Prostate gland (tissue), 2 donors: Measurements from ENCODE around the gene OPN4.

ENCODE experiments used
- CTCF ChIP-seq, 4 experiments: fragments of 200-600 bp in 2 of 4; fragments of 450-650 bp in 2 of 4; sonication (generic) in 2 of 4; IDR thresholded peaks; 1 replicate in 3 of 4; 2 replicates in 1 of 4; pipeline ENCODE4 v1.5.1; 2016 to 2019; ENCODE audit warnings: antibody characterized with exemption in 4 of 4, mild to moderate bottlenecking in 2 of 4, moderate library complexity in 2 of 4
- POLR2A ChIP-seq: fragments of 450-650 bp; IDR thresholded peaks from one replicate; pipeline ENCODE4 v1.6.1; 2016; ENCODE audit warnings: antibody characterized with exemption, mild to moderate bottlenecking
- POLR2AphosphoS5 ChIP-seq: sonication (generic); formaldehyde crosslinking; IDR thresholded peaks from one replicate; pipeline ENCODE4 v1.6.1; 2017; ENCODE audit warnings: antibody characterized with exemption

- no peak for TF ChIP-seq CTCF (IDR thresholded peaks at IDR 0.05)
- TF ChIP-seq POLR2AphosphoS5 = no peak
- TF ChIP-seq POLR2A = no peak
Measured at GRCh38 chr10:86666538-86666937, 12.2 kb downstream of the OPN4 start.
